H4 (cell line): ENCODE data around the gene RAB11FIP2. TPM values are rescaled to one million over a fixed set of nuclear protein-coding genes. Genes with fewer than 3 reads are reported as not detected.

Experiments
- DNase-seq: peaks from one replicate; pipeline ENCODE4 v3.0.0-alpha.2; 2015; ENCODE audit warnings: low spot score
- total RNA-seq: library from RNA; depleted of rRNA; stranded (reverse); fragments of >200 nt; shearing (Covaris generic); gene quantifications from 2 replicates; pipeline ENCODE4 v1.2.3, GENCODE V29; 2014

The RAB11FIP2 gene
- total RNA-seq, 1 experiment from 2014 or later: 11.2 TPM

DNA sequence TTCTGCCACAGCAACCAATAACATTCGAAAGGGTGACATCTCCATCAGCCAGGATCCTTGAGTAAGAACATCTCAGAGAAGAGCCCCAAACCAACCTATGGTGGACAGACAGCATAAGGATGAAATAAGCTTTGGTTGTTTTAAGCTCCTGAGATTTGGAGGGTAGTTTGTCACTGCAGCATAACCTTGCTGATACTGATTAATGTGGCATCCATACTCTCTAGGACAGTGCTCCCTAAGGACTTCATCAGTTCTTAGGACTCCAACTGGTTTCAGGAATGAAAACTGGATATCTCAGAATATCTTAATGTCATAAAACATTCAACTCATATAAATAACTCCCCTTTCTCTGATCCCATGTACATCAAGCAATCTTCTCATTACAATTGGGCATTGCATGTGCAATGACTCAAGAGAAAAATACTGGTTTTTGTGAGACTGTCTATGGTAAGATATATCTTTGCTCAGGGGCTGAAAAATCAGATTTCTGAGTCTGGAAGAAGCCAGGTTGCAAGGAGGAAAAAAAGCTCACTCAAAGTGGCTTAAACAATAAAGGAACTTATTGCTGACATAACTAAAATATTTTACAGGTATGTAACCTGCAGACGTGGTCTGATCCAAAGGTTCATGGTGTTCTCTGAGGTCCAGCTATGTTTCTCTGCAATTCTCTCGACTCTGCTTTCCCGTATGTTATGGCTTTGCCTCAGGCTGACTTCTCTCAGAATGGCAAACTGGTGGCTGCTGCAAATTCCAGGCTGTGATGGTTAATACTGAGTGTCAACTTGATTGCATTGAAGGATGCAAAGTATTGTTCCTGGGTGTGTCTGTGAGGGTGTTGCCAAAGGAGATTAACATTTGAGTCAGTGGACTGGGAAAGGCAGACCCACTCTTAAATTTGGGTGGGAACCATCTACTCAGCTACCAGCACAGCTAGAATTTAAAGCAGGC lies 65.7 kb downstream of the RAB11FIP2 start:
- no peak for DNase-seq

DNA sequence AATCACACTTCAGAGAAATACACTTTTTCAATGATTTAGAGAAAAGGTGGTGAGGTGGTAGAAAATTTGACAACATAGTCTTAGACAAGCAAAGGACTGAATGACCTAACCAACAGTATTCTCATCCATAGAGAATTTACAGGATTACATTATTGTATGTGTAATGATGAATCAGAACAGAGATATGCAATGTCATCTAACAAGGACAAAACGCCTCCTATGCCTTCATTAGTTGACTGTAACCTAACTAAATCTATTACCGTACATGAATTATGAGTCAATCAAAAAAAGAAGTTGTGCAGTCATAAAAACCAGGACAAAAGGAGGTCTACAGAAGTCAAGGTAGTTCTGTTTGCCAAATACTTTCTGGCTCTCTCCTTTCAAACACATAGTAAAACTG lies 66.5 kb downstream of the RAB11FIP2 start:
- no peak for DNase-seq

DNA sequence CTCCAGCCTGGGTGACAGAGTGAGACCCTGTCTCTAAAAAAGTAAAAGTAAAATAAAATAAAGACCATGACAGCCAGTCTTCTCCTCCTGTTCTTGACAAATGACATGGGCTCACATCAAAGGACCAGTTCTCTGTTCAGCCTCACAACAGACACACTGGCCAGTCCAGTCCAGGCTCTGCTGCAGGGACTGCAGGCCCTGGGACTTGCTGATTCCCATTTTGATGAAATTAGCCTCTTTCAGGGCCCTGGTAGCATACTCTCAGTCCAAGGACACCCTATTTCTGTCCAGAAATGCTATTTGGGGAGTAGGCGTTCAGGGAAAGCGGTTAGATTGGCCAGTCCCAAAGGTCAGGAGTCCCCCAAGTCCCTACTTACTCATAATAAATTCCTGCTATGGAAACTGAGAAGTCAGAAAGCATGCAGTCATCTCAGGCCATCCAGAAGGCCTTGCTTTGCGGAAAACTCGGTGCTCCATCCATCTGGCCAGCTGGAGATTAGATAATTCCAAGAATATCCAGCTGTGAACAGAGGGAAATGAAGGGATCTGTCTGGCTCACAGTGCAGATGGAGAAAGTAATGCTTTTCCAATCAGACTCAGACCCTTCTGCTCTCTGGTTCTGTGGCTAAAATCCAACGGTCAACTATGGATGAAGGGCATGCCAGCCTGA lies 74.4 kb downstream of the RAB11FIP2 start:
- no peak for DNase-seq

DNA sequence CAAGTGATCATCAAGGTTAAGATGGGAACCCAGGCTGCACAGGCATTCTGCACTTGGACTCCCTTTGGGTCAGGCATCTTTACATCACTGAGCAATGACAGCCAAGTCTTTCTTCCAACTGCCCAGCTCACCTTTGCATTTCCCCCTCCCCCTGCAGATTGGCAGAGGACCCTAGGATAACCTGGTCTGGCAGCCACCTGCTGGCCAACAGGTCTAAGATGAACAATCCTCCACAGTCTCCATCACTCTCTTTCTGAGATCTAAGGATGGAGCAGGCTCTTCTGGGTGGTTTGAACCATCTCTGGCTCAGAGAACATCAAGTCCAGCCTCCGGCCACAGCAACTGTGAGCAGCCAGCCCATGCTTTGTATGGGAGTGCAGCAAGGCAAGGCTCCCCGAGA lies 75.8 kb downstream of the RAB11FIP2 start:
- DNase-seq: no peak

DNA sequence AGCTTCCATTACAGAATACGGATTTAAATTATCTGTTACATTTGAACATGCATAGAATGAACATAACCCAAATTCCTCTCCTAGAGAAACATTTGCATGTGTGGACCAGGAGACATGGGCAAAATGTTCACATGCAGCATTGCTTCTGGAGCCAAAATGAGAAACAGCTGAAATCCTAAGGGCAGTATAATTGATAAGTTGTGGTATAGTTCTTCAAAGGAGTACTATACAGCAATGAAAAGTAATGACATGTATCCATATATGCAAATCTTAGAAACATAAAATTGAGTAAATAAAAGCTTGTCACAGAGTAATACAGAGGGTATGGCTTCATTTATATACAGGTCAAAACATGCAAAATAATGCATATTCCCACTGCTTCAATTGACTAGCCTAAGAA lies 77.1 kb downstream of the RAB11FIP2 start:
- DNase-seq: no peak

DNA sequence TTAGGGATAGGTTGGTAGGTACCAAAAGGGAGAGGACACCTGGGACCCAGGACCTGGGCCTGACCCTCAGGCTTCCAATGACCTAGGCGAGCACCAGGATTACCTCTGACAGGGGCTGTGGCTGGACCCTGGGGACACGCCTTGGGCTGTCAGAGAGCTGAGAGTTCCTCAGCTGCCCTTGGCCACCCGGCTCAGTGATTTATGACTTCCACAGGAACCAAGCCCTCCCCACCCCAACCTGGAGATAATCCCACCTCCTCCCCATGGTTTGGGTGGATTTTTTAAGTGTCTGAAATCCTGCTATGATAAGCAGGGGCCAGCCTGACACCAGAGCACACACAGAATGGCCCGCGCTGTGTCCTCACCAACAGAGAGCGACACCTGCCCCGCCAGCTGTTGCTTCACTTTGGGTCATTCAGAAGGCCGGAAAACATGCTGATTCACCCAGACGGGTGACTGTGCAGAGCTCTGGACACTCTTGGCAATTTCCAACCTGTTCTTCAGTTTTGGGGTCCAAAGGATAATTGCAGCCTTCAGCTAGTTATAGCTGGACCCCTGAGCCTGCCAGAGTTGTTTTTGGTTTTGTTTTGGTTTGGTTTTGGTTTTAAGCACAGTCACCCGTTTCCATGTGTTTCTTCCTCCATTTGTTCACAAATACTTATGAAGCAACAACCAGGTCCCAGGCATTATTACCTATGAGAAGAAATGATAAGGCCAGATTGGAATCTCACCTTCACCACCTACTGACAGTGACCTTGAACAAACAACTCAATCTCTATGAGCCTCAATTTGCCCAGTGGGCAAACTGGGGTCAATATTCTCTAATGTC lies 78.2 kb downstream of the RAB11FIP2 start:
- no peak for DNase-seq

DNA sequence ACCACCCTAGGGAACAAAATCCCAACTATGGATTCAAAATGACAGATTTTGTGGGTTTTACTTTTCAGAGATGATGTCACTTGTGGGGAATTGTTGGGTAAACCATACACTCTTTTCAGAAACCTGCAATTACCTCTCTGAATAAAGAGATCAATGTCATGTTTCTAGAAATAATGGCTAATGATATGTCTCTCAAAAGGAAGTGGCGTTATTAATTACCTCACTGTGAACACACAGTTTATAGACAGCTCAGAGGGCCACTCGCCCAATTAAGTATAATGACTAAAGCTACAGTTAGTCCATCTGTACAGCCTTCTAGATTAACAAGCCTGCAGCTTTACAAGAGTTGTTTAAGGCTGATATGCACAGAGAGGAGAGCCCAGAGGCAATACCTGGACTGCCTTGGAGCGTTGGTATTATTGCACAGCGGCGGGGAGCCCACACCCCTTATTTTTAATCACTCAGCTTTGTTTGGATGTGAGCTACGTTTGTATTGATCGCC lies 79.5 kb downstream of the RAB11FIP2 start:
- no peak for DNase-seq

DNA sequence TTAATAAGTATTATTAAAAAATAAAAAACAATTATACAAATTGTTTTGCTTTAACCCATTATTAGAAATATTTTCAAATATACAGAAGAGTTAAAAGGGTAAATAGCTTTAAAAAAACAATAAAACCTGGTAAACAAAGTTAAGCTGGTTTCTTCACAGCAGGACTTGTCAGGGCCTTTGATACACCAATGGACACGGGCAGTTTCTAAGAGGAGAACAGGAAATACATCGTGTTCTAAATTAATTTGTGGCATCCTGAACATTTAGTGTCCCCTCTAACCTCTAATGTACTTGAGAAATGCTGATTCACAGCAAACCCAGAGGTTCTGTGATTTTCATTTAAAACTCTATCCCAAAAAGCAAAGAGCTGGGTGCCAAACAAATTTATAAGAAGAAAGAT lies 80.8 kb downstream of the RAB11FIP2 start:
- DNase-seq: no peak

DNA sequence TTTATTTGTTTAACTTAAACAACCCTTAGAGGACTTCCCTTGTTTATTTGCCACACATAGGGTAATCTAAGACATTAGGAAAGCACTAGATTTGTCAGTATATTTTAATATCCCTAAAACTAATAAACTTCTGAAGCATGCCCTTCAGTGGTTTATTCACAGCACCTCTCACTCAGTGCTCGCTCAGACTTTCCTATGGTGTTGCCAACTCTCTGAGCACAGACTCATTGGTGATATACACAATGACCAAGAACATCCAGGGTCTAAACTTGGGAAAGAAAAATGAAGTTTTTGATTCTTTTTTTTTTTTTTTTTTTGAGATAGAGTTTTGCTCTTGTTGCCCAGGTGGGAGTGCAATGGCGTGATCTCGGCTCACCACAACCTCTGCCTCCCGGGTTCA lies 82.2 kb downstream of the RAB11FIP2 start:
- DNase-seq: no peak

DNA sequence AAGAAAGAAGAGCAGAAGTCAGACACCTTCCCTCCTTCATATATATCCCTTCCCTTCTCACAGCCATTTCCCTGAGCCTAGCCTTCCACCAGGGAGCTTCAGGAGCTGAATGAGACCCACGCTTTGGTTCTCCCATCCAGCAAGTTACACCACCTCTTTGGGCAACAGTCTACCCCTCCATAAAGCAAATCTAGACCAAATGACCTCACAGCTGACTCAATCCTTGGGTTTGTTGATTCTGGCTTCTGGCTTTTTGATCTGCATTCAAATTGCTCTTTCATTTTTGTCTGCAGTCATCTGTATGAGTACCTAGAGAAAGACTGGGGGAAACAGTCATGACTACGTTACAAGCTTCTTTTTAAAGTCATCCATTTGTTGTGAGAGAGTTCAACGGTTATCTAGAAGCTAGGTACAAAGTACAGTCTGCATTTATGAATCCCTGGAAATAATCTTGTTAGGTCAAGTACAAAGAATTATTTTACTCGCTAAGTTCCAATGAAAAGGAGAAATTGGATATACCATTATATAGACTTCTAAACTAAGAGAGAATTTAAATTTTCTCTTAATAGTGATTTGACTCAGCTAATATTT lies 86.3 kb downstream of the RAB11FIP2 start:
- DNase-seq: no peak

DNA sequence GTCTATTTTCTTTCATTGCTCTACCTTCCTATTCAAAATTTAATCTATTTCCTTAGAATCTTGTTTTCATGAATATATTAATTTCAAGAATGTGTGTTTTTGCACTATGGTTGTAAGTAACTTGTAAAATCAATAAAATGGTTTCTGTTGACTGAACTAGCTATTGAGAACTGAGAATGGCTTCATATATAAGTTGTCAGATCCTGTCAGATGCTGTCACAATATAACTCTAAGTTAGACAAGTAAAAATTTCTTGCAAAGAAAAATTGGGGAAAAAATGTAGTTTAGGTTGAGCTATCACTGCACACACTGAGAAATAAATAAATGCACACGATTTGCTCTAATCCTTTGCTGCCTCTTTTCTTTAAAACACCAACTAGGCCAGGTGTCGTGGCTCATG lies 89.8 kb downstream of the RAB11FIP2 start:
- DNase-seq: no peak

DNA sequence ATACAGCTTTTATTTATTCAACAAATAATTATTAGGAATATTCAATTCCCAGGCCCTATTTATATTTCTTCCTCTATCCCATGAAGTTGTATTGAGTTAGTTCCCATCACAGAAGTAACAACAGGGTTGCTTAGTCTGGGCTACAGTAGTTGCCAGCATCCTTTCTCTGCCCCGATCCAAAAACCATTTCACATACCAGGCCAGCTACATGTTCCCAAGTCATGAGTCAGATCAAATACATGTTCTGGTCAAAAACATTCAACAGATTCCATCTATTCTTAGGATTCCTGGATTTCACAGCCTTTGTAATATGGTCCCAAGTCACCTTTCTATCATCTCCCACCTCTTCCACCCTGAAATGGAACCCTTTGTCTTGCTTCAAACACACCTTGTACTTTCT lies 91.6 kb downstream of the RAB11FIP2 start:
- no peak for DNase-seq
